GM21723 (cell line): ENCODE results near the gene PRRT3.
"Not testable (repeated sequence)": the region's sequence is repeated elsewhere in the genome, so short reads cannot be mapped to it uniquely, and the experiment has no call there.

Experiments used
- ATAC-seq: cut with Tn5 transposase; IDR thresholded peaks from one replicate; pipeline ENCODE4 v1.9.1; 2021; ENCODE audit warnings: mild to moderate bottlenecking, moderate library complexity; ENCODE audit not compliant: unreplicated experiment

PRRT3 gene

DNA sequence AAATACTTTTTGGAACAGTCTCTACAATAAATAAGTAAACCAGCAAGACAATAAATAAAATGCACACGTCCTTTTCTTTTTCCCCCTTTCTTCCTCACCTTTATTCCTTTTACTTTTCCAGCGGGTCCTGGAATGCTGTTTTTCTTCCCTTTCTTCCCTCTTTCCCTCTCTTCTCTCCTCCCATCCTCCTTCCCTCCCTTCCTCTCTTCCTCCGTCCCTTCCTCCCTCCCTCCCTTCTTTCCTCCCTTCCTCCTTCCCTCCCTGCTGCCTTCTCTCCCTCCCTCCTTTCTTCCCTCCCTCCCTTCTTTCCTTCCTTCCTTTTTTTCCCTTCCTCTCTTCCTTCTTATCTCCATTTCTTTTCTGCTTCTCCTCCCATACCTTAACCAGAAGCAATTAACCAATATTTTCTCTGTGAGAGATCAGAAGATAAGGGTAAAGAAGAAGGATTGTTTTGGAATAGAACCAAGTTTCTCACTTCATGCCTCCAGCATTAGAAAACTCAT, 52.9 kb downstream of the PRRT3 start:
- ATAC-seq, result no peak

- ATAC-seq, result no peak
Measured at GRCh38 chr3:9898467-9899241, 53.6 kb downstream of the PRRT3 start.

DNA sequence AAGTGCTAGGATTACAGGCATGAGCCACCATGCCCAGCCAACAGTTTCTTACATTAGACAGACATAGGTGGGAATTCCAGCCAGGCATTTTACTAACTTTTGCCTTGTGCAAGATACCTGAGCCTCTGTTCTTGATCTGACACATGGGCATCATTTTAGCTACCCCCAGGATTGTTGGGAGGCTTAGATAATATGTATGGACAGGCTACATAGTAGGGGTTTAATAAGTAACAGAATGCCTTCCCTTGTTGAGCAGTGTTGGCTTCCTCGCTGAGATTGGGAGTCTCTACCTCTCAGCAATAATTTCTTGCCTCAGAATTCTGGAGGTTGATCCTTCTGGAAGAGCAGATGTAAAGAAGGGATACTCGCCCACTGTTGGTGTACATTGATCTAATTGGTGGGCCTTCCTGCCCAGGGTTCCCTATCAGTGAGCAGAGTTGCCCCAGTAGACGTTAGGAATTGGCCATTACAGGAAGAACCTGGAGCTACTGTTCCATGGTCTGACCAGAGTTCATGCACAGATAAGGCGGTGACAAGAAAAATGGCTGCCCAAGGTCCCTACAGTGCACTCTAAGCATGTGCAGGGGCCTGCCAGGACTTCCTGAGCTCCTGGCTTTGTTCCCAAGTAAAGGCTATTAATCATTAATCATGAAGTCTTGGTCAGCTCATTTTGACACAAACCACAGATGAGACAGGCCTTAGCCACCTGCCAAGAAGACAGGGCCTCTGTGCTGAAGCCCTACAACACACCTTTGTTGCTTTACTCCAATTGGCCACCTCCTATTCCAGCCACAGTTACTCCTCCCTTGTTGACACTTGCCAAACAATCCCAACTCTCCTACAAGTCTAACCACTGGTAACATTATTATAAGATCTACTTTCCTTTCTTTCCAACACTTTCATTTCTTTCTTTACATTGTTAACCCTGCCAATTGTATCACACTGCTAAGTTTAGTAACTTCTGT, 54.5 kb downstream of the PRRT3 start:
- no peak for ATAC-seq

- ATAC-seq, result not testable (repeated sequence)
Measured at GRCh38 chr3:9896755-9897407, 55.3 kb downstream of the PRRT3 start.

DNA sequence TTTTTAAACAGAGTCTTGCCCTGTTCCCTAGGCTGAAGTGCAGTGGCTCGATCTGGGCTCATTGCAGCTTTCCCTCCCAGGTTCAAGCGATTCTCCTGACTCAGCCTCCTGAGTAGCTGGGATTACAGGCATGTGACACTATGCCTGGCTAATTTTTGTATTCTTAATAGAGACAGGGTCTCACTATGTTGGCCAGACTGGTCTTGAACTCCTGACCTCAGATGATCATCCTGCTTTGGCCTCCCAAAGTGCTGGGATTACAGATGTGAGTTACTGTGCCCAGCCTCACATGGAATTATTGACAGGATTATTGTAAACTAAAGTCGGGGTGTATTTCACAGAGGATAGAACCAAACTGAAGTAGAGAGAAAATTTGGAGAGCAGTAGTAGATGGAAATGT, 56.5 kb downstream of the PRRT3 start:
- not testable (repeated sequence) for ATAC-seq
